ENCODE measurements around the gene TMEM129.
A peak's percentile ranks its signal among the peaks of the same experiment; 100 is the strongest.

The TMEM129 gene

DNA sequence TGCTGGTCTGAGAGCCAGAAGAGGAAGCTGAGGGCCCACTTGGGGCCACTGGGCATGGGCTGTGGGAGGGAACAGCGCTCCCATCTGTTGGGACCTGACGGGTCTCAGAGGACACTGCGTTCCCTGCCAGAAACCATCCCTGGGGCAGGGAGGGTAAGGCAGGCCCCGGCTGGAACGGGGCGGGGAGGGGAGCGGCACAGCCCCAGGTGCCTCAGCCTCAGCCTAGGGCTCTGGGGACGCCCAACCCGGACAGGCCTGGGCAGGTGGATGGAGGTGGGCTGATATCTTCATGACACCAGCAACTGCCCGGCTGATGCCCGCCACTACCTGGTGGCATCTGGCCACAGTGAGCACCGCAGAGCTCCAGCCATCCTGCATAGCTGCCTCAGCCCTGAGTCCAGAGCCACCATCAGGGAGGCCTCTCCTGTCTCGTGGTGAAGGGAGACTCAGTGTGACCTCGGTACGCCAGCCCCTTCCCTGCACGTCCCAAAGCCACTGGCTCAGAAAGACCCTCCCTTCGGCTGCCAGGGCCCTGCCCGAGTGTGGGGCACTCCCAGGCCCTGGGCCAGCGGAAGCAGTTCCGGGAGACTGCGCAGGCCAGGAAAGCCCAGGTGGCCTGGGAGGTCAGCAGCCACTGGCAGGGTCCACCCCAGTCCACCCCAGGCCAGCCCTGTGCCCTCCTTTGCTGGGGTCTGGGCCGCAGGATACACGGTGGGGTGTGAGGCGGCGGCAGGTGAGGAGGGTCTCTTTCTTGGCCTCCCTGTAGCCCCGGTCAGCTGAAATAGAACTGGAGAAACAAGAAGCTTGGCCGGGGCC, 37.4 kb upstream of the TMEM129 start:
- no peak for DNase-seq

DNA sequence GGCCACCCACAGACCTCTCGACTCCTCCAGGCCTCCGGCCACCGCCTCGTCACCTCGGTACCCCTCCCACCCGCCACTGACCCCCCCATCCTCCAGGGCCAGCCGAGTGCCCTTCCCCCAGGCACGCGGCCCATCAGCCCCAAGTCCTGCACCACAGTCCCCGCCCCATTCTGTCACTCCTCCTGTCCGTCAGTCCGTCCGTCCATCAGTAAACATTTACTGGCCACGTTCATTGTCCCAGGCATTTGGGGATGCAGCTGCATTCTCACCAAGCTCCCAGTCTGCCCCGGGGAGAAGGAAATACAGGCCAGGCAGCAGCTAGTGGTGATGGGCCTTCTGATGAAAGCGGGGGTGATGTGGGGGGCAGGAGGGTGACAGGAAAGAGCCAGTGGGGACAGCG, 36.7 kb upstream of the TMEM129 start:
- DNase-seq: no peak

DNA sequence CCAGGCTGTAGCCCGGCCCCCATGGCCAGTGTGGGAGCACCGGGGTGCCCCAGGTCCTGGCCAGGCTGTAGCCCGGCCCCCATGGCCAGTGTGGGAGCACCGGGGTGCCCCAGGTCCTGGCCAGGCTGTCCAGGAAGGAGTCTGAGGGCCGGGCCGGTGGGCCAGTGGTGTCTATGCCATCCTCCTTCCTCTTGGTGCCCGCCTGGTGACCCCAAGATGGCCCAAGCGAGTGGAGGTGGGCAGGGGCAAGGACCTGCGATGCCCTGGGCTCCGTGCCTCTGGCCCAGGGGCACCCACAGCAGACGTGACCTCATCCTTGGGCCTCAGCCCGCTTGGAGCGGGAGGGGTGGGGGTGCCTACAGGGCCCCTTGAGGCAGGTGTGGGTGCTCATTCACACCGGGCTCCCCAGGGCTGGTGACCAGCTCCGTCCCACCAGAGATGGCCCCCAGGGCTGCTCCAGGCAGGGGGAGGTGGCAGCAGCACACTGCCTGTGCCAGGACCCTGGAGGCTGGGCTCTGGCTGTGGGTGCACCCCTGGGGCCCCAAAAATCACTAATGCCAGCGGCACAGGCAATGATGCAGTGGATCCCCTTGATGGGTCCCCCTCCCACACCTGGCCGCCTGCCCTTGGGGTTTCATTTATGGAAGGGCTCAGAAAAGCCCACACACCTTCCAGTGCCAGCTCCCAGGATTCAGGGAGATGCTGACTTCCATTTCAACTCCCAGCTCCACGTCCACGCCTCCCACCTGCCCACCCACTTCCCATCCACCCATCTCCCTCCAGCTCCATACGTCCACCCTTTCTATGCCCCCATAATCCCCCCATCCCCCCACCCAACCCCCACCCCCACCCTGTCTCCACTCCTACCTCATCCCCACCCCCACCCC, 36.0 kb upstream of the TMEM129 start:
- no peak for DNase-seq

DNA sequence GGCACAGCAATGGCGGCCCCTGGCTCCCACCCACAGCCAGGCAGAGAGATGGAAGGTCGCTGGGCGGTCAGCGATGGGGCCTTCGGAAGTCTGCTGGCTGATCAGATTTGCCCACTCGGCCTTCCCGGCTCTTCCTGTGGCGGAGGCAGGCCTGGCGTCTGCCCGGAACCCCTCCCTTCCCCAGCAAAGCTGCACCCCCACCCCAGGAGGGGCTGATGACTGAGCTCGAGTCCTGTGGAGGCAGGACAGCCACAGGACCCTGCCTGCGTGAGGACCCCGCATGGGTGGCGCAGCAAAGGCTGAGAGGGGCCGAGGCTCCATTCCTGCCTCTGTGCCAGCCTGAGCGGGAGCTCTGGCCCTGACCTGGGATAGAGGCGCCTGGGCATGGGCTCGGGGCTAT, 35.0 kb upstream of the TMEM129 start:
- DNase-seq: no peak

DNA sequence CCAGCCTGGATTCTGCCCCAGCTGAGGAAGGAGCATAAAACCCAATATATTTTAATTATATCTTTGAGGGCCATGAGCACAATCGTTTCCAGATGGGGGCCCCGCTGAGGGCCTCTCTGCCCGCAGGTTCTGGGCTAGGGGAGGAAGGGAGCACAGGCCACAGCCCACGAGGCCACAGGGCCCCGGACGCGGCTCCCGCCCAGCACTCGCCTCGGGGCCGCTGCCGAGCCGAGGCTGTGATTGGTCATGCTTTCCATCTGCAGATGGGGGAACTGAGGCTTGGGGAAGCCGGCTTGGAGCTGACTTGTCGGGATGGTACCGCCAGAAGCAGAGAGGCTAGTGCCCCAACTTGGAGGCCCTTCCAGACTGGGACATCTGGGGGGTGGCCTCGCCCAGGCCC, 34.2 kb upstream of the TMEM129 start:
- DNase-seq: no peak

DNA sequence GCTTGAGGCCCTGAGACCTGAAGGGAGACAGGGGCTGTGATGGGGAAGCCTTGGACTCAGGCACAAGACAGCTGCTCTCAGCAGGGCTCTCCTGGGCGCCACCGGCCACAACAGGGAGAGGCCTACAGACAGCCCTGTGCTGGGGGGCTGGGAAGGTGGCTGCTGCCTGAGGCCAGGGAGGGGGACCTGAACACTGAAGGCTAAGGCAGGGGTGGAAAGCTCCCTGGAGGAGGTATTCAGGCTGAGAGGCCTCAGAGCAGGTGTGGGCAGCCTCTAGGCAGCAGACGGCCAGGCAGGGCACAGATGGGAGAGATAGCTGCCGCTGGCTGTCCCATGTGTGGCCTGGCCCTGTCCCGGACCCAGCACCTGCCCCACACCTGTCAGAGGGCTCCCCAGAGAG, 33.2 kb upstream of the TMEM129 start:
- no peak for DNase-seq

DNA sequence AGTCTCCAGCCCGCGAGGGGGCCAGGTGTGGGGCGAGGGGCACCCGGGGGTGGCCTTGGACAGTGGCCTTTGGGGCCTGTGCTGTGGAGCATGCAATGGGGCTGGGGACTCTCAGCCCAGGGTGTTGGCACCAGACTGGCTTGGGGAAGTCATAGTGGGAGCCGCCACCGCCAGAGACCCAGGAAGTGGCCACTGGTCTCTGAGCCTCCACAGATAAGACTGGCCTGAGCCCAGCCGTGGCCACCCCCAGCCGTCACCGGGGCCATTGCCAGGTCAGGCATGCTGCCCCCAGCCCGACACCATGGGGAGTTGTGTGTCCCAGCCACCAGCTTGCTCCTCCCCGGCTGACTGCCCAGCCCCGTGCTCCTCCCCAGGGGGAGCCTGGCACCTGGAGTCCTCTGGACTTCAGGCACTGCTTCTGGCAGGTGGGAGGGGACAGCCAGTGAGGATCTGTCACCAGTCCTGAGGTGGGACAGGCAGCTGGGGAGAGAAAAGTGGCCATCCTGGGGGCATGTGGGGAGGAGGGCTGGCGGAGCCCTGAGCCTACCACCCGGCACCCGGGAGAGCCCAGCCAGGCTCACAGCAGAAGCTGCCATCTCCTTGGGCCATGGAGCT, 32.7 kb upstream of the TMEM129 start:
- no peak for DNase-seq

DNA sequence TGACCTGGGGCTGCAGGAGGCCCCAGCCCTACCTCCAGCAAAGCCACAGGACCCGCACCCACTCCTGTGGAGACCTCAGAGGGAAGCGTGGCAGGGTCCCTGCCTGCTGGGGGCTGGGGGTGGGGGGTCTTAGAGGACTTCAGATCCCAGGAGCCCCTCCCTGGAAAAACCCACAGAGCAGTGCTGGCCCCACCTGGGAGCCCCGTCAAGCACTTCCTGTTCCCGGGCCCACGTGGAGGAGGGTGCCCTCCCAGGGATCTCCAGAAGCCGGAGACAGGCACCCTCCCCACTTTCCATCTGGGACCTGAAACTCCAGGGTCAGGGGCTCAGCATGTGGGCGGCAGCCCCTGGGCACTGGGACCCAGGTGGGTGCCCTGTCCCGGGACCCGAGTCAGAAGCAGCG, 32.2 kb upstream of the TMEM129 start:
- DNase-seq: no peak

DNA sequence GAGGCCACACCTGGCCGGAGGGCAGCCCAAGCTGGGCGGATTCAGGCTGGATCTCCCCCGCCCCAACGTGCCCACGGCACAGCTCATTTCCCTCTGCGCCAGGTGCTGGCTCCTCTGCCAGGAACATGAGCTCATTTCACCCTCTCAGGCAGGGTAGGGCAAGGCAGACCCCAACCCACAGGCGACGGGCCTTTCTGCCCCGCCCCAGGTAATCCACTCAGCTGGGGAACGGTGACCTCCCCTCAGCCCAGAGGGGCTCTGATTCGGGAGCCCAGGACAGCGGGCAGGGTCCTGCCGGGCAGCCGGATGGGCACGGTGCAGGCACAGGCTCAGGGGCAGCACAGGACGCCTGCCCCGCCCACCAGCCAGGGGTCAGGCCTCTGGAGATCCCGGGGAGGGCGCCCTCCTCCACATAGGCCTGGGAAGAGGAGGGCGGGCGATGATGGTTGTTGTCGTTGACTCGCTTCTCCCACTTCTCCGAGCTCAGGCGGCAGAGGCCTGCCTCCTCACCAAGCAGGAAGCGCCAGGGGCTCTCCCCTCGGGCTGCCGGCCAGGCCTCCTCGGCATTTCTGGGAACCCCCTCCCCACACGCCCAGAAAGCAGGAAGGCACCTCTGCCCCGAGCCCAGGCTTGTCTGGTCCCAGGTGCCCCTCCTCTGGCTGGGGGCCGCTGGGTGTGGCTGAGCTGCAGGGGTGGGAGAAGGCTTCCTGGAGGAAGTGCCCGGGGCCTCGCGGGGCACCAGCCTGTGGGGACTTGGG, 31.3 kb upstream of the TMEM129 start:
- DNase-seq: no peak

DNA sequence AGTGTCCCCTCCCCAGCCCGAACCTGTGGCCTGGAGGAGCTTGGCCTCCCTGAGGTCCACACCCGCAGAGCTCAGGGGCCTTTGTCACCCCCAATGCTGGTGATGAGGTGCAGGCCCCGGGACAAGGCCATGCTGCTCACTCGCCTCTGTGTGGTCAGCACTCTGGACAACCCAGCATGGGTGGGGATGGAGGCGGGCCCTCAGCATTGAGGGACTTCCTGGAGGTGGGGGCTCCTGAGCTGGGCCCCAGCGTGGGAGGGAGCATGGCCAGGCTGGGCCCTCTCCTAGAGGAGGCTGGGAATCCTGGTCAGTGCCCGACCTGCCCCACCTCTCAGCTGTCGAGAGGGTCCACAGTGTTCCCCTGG, 30.8 kb upstream of the TMEM129 start:
- DNase-seq: no peak

DNA sequence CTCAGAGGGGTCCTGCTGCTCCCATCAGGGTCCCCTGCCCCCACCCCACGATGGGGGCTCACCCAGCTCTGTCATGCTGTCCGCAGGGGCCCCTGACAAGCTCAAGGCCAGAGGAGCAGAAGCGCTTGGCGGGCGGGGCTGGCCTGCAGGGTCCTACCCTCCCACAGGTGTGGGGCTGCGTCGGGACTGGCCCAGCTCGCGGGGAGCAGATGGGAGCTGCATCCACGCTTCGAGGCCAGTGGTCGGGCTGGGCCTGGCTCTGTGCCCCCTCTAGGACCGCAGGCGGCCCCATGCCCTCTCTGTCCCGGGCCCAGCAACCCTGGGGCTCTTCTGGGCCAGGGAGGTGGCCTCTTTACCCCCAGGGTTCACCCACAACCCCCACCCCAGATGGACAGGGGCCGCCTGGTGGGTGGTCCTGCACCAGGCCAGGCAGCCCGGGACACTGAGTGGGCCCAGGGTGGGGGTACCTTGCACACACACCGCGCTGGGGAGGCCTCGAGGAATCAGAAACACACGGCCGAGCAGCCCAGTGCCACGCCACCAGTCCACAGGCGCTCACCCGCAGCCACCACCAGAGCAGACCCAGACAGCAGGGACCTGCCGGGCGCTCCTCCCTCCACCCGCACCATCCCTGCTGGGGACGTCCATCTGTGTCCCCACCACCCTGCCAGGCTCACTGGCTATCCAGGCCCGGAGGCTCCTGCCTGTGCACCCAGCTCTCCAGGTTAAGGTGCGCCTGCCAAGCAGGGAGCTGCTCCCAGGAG, 30.2 kb upstream of the TMEM129 start:
- no peak for DNase-seq

DNA sequence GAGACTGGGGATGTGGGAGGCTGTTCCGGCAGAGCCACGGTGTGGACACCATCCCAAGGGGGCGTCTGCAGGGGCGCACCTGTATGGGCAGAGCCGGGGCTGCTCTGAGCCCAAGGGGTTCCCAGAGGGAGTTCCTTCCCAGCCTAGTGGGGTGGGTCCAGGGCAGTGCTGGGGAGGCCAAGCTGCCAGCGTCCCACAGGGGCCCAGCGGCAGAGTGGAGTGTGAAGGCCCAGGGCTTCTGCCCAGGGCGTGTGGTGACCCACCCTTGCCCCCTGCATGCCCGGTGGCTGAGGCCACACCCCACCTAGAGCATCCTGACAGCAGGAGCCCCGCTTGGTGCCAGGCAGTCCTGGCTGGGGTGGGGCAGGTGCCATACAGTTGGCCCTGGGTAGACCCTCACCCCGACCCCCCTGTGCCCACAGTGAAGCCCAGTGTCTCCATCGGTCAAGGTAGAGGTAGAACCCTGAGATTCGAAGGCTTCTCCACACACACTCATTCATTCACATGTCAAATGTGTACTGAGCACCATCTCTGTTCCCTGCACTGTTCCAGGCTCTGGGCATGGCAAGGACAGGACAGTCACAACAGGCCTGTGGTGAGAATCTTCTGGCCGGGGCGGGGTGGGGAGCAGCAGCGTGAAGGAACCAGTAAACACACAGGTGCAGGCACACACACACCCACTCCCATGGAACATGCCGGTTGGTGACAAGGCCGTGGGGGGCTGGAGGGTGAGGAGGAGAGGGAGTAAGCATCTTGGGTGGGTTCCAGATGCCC, 29.4 kb upstream of the TMEM129 start:
- no peak for DNase-seq

DNA sequence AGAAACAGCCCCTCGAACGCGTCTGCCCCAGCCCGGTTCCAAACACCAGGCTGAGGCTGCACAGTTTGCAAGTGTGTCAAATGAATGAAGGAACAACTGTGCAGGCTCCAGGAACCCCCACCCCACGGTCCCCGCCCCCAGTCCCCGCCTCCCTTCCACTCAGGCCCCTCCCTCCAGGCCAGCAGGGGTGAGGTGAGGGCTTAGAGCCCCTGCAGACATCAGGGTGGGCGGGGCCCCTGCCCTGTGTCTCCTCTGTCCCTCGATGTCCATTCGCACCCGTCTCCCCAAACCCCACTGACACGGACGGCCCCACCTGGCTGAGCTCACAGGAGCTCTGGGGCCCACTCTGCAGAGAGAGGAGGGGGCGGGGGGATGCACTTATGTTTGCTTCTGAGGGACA, 28.7 kb upstream of the TMEM129 start:
- DNase-seq: no peak

DNA sequence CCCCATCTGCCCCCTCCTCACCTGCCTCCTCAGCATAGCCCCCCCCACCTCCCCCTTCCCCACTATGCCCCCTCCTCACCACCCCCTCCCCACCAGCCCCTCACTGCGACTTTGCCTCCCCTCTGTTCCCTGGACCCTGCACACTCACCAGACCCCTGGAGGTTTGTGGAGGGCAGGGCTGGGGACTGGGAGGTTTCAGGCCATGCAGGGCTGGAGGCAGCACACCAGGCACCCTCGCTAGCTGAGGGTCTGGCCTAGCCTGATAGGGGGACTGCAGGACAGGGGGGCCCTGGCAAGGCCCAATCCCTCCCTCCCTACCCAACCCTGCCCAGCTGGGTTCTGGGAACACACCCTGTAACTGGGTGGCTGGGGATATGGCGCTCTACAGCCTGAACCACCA, 28.2 kb upstream of the TMEM129 start:
- no peak for DNase-seq

DNA sequence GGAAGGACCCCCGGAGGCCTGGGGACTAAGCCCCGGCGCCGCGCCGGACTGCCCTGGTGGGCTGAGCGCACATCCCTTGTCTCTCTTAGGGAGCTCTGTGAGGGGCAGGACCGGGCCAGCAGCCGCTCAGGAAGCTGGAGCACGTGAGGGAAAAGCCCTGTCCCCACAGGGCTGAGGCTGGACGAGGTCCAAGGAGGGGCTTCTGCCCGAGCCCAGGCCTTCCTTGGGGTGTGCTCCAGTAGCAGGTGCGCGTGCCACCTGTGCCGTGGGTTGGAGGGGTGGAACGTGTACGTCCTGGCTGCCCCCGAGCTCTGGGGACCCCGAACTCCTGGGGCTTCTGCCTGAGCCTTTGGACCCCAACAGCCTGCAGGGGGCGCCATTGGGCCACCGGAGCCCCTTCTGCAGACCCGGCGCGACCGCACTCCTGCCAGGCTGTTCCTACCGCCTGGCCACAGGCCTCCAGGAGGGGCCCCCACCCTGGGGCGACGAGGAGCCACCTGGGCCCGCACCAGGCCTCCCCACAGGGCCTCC, 27.4 kb upstream of the TMEM129 start:
- peak; percentile 79 for DNase-seq

DNA sequence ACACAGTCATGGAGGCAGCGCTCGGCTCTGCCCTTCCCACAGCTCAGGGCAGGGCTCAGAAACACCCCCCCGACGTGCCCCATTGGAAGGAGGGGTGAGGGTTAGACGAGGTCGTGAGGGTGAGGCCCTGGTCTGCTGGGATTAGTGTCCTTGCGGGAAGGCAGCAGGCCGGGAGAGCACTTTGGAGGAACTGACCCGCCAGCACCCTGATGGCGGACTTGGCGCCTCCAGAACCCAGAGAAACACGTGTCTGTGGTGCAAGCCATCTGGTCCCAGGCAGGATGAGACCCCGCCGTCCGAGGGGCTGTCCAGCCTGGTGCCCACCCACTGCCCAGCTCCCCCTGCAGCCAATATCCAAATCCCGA, 26.5 kb upstream of the TMEM129 start:
- DNase-seq: no peak

DNA sequence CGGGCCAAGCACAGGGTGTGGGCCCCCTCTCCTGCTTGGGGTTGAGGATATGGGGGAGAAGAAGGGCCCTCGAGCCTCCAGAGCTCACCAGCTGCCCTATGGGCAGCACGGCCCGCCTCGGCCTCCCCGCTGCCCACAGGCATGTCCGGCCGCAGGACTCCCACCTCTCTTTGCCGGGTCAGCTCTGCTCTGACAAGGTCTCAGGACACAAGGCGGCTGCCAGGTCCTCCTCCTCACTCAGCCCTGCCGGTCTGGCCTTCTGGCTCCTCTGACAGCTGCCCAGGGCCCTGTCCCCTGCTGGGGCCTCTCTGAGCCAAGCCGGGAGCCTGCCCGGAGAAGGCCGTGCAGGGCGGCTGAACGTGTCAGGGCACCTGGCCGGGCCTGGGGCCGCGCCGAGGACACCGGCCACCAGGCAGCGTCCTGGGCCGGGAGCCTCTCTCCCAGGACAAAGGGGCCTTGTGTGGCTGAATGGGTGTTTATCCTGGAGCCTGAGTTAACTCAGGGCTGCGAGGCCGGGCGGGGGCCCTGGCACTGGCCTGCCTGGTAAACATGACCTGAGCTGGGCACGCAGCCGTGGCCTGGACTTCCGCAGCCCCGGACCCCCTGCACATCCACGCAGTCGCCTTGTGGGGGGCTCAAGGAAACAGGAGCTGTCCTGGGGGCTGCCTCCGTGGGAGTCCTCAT, 25.9 kb upstream of the TMEM129 start:
- no peak for DNase-seq

DNA sequence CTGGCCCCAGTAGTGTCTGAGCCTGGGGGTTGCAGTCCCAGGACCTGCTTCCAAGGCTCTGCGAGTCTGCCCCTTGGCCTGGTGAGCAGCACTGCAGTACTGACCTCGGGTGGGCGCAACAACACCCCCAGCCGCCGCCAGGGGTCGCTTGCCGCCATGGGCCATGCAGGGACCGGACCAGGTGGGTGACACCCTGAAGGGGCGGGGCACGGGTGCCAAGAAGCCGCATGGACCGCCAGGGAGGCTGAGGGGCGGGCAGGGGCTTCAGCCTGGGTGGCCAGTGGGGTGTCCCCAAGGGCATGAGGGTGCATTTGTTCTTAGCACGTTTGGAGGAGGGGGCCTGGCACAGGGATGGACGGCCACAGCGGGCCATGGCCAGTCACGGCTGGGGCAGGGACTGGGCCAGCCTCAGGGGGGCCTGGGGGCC, 25.2 kb upstream of the TMEM129 start:
- DNase-seq: peak; percentile 74

DNA sequence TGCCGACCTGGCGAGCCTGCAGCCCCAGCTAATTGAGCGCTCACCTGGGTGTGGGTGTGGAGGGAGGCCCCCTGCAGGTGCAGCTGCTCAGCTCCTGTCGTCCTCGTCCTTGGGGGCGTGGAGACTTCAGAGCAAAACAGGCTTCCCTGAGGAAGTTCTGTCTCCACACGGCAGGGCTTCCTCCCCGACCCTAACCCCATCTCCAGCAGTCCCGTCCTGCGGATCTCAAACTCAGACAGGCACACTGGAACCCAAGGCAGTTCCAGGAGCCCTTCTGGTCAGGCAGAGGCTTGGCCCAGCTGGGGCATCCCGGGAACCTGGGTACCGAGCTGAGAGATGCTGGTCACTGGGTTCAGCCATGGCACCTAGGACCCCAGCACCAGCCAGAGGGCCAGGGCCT, 24.6 kb upstream of the TMEM129 start:
- DNase-seq: no peak

DNA sequence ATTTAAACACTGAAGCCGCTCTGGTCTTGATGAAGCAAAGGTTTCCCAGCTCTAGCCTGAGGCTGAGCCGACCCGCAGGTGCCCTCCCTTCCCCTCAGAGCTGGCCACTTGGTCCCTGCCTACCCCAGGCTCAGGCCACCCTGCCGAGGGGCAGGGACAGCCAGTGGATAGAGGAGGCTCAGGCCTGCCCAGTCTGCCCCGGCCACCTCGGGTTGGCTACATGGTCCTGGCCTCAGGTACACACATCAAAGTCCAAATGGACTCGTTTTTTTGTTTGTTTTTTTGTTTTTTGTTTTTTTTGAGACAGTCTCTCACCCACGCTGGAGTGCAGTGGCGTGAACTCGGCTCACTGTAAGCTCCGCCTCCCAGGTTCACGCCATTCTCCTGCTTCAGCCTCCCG, 24.0 kb upstream of the TMEM129 start:
- DNase-seq: no peak

DNA sequence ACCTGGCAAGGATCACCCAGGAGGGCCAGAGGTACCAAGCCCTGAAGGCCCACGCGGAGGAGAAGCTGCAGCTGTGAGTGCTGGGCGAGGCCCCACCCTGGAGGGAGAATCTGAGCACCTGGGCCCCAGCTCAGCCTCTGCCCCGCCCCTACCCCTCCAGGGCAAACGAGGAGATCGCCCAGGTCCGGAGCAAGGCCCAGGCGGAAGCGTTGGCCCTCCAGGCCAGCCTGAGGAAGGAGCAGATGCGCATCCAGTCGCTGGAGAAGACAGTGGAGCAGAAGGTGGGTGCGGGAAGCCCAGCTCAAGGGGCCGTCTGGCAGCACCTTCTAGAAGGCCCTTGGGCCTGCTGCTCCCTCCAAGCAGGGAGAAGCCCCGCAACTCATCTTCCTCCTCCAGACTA, 23.4 kb upstream of the TMEM129 start:
- DNase-seq: no peak
